GM21786 (cell line): ENCODE data around the gene MBD5.
"Not testable (repeated sequence)": the region's sequence is repeated elsewhere in the genome, so short reads cannot be mapped to it uniquely, and the experiment has no call there.

Experiments used
- ATAC-seq: cut with Tn5 transposase; IDR thresholded peaks from one replicate; pipeline ENCODE4 v1.9.1; 2021; ENCODE audit not compliant: unreplicated experiment

Gene MBD5

GRCh38 chr2:148538375-148538774 lies 517.5 kb downstream of the MBD5 start:
- ATAC-seq: no peak

- no peak for ATAC-seq
Measured at GRCh38 chr2:148540022-148540421, 519.1 kb downstream of the MBD5 start.

GRCh38 chr2:148541792-148542191 lies 520.9 kb downstream of the MBD5 start:
- ATAC-seq: no peak

GRCh38 chr2:148542614-148543013 lies 521.7 kb downstream of the MBD5 start:
- no peak for ATAC-seq

GRCh38 chr2:148543088-148543540 lies 522.2 kb downstream of the MBD5 start:
- ATAC-seq: not testable (repeated sequence)

GRCh38 chr2:148545390-148546256 lies 524.7 kb downstream of the MBD5 start:
- ATAC-seq: no peak

- ATAC-seq: no peak
Measured at GRCh38 chr2:148546270-148546669, 525.4 kb downstream of the MBD5 start.

- no peak for ATAC-seq
Measured at GRCh38 chr2:148548716-148549400, 528.0 kb downstream of the MBD5 start.

- peak; percentile 57 for ATAC-seq
Measured at GRCh38 chr2:148552675-148553331, 531.9 kb downstream of the MBD5 start.

- ATAC-seq: no peak
Measured at GRCh38 chr2:148553332-148553887, 532.5 kb downstream of the MBD5 start.

- no peak for ATAC-seq
Measured at GRCh38 chr2:148554459-148555247, 533.8 kb downstream of the MBD5 start.

- ATAC-seq: no peak
Measured at GRCh38 chr2:148555622-148556294, 534.9 kb downstream of the MBD5 start.

GRCh38 chr2:148557844-148558436 lies 537.0 kb downstream of the MBD5 start:
- ATAC-seq: peak; percentile 67

- ATAC-seq: no peak
Measured at GRCh38 chr2:148560496-148560895, 539.6 kb downstream of the MBD5 start.

GRCh38 chr2:148561389-148561788 lies 540.5 kb downstream of the MBD5 start:
- ATAC-seq: no peak

- ATAC-seq: no peak
Measured at GRCh38 chr2:148565272-148565894, 544.5 kb downstream of the MBD5 start.
